Peyer's patch (tissue), 4 donors: ENCODE results near the gene CMTM4. TPM values are rescaled to one million over a fixed set of nuclear protein-coding genes. Genes with fewer than 3 reads are reported as not detected.

Source experiments
- DNase-seq, 3 donors: peaks; one replicate each; pipeline ENCODE4 v3.0.0-alpha.2; 2017 to 2019
- H3K27ac ChIP-seq, 4 donors: fragments of 200-600 bp; sonication (generic); one replicate each; pipeline ENCODE4 v1.5.1; 2016 to 2019
- H3K27me3 ChIP-seq, 2 donors: fragments of 200-600 bp; sonication (generic); one replicate each; pipeline ENCODE4 v1.5.1; 2019
- H3K36me3 ChIP-seq, 3 donors: fragments of 200-600 bp; sonication (generic); one replicate each; pipeline ENCODE4 v1.5.1; 2016 to 2019
- H3K4me1 ChIP-seq, 4 donors: fragments of 200-600 bp; sonication (generic); one replicate each; pipeline ENCODE4 v1.5.1; 2016 to 2019
- H3K4me3 ChIP-seq, 4 donors: fragments of 200-600 bp; sonication (generic); 1 replicate in 3 of 4; 2 replicates in 1 of 4; pipeline ENCODE4 v1.5.1; 2016 to 2019; ENCODE audit warnings: mild to moderate bottlenecking in 1 of 4
- H3K9me3 ChIP-seq, 4 donors: fragments of 200-600 bp; sonication (generic); one replicate each; pipeline ENCODE4 v1.5.1; 2016 to 2019; ENCODE audit warnings: mild to moderate bottlenecking in 1 of 4
- CTCF ChIP-seq, 6 experiments: fragments of 450-650 bp in 4 of 6; fragments of 200-600 bp in 2 of 6; sonication (generic) in 1 of 6; IDR thresholded peaks; one replicate each; pipeline ENCODE4 v1.5.1; 2017 to 2019; ENCODE audit warnings: antibody characterized with exemption in 6 of 6, mild to moderate bottlenecking in 3 of 6, moderate library complexity in 1 of 6
- POLR2A ChIP-seq, 2 donors: fragments of 450-650 bp; IDR thresholded peaks; one replicate each; pipeline ENCODE4 v1.5.1; 2017; ENCODE audit warnings: antibody characterized with exemption in 2 of 2, mild to moderate bottlenecking in 2 of 2, moderate library complexity in 2 of 2
- total RNA-seq, 4 donors: library from RNA; depleted of rRNA; stranded (reverse); fragments of >200 nt; gene quantifications; one replicate each; pipeline ENCODE4 v1.1.0, GENCODE V29; 2016

Gene CMTM4
- total RNA-seq, 4 donors from 2014 or later: 33.8 to 116 (median 101) TPM

GRCh38 chr16:66714654-66715307 lies 18.2 kb upstream of the CMTM4 start:
- DNase-seq: peak in 1 of 3 donors; percentile 59
- Histone ChIP-seq H3K4me3 (no peak overlapping the region), H3K36me3 (peaks cover 0 to 9% (median 0%) of the 10 kb centered on the region in 3 donors), H3K27me3 (no peaks in the 10 kb centered on the region), H3K9me3 (no peaks in the 10 kb centered on the region), H3K4me1 (peaks cover 0 to 16% (median 0%) of the 10 kb centered on the region in 4 donors), H3K27ac (peak overlapping the region in 3 of 4 donors; percentile 12 to 81 (median 75))
- no peak for TF ChIP-seq CTCF (IDR thresholded peaks at IDR 0.05)
- TF ChIP-seq POLR2A (IDR thresholded peaks at IDR 0.05): no peak

- DNase-seq: no peak
Measured at GRCh38 chr16:66714062-66714461, 17.5 kb upstream of the CMTM4 start.

GRCh38 chr16:66713076-66713475 lies 16.5 kb upstream of the CMTM4 start:
- no peaks in the 10 kb centered on the region for H3K27me3 ChIP-seq
- no peaks in the 10 kb centered on the region for H3K9me3 ChIP-seq
- no peak for TF ChIP-seq POLR2A (IDR thresholded peaks at IDR 0.05)
- TF ChIP-seq CTCF (IDR thresholded peaks at IDR 0.05): no peak
- H3K36me3 ChIP-seq: no peaks in the 10 kb centered on the region
- H3K27ac ChIP-seq: no peak overlapping the region
- no peak overlapping the region for H3K4me3 ChIP-seq
- no peak for DNase-seq
- H3K4me1 ChIP-seq: peaks cover 0 to 16% (median 0%) of the 10 kb centered on the region in 4 donors

More at GRCh38 chr16:66714062-66714461, 17.5 kb upstream of the CMTM4 start:
- no peak for TF ChIP-seq POLR2A (IDR thresholded peaks at IDR 0.05)
- no peak for TF ChIP-seq CTCF (IDR thresholded peaks at IDR 0.05)
- Histone ChIP-seq H3K9me3 (no peaks in the 10 kb centered on the region), H3K27ac (peak overlapping the region in 3 of 4 donors; percentile 12 to 81 (median 75)), H3K4me3 (no peak overlapping the region), H3K36me3 (peaks cover 0 to 7% (median 0%) of the 10 kb centered on the region in 3 donors), H3K4me1 (peaks cover 0 to 16% (median 0%) of the 10 kb centered on the region in 4 donors), H3K27me3 (no peaks in the 10 kb centered on the region)

- Histone ChIP-seq H3K27ac (no peak overlapping the region), H3K27me3 (no peaks in the 10 kb centered on the region), H3K36me3 (no peaks in the 10 kb centered on the region), H3K4me3 (no peak overlapping the region), H3K4me1 (peaks cover 0 to 16% (median 0%) of the 10 kb centered on the region in 4 donors), H3K9me3 (no peaks in the 10 kb centered on the region)
- no peak for TF ChIP-seq CTCF (IDR thresholded peaks at IDR 0.05)
- TF ChIP-seq POLR2A (IDR thresholded peaks at IDR 0.05): no peak
- DNase-seq: no peak
Measured at GRCh38 chr16:66712512-66712911, 16.0 kb upstream of the CMTM4 start.

GRCh38 chr16:66711581-66711980 lies 15.0 kb upstream of the CMTM4 start:
- DNase-seq: no peak
- Histone ChIP-seq H3K4me1 (peaks cover 0 to 19% (median 0%) of the 10 kb centered on the region in 4 donors), H3K27me3 (no peaks in the 10 kb centered on the region), H3K36me3 (no peaks in the 10 kb centered on the region), H3K27ac (no peak overlapping the region), H3K9me3 (no peaks in the 10 kb centered on the region), H3K4me3 (no peak overlapping the region)
- no peak for TF ChIP-seq POLR2A (IDR thresholded peaks at IDR 0.05)
- TF ChIP-seq CTCF (IDR thresholded peaks at IDR 0.05): no peak
